ENCODE measurements around the gene SLC9B2.

- TF ChIP-seq EZH2phosphoT487 (IDR thresholded peaks at IDR 0.05; ENCODE audit: borderline replicate concordance, low read depth, low read length) (no peak), CTCF (conservative IDR thresholded peaks at IDR 0.05; ENCODE audit: low read length) (no peak)
These were observed 16.0 kb downstream of the SLC9B2 start for GRCh38 chr4:103060453-103061148.

All from OCI-LY7 (cell line).